IPS DF 19.7 (cell line): Measurements from ENCODE around the gene HNRNPU.

Experiments used
- DNase-seq: peaks from one replicate; pipeline ENCODE4 v3.0.0-alpha.2; 2013; ENCODE audit warnings: low read depth, low spot score

HNRNPU gene

DNA sequence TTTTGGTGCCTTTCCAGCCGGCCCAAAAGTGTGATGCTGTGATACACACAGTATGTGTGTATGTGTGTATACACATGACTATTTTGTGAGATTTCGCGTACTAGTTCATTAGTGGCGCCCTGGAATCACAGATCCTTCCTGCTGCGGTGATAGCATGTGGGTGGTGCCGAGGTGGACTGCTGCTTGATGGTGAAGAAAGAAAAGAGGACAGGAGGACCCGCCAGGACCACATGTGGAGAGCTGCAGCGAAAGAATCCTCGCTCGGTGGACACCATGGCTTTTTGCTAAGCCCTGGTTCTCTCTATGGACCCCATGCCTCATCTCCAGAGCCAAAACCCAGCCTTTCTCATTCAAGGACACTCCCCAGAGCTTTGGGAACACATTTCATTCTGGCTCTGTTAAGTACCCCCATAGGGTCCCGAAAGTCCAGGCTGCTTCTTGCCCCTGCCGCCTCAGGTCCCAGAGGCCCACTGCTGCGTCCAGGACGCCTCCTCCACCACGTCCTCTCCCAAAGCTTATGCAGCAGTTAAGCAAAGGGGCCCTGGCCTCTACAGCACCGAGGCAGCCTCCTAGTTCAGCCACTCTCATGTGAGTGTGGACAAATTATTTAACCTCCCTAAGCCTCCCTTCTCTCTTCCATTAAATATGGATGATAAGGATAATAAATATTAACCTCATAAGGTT is 61.6 kb downstream of the HNRNPU start:
- no peak for DNase-seq

DNA sequence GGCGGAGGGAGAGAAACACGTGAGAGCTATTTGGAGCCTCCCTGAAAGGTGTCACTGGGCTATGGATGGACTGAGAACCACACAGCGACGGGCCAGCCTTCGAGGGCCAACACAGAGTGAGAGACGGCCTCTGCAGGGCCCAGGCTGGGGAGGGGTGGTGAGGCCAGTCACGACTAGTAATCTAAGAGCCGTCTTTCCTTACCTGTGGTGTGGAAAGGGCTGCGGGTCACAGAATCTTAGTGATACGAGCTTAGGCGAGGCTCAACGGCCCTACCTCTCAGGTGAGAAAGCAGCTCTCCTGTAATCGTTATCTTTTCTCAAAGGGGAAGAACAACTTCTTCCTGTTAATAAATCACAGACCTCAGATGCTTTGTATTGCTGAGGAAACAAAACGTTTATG is 62.3 kb downstream of the HNRNPU start:
- DNase-seq: no peak

DNA sequence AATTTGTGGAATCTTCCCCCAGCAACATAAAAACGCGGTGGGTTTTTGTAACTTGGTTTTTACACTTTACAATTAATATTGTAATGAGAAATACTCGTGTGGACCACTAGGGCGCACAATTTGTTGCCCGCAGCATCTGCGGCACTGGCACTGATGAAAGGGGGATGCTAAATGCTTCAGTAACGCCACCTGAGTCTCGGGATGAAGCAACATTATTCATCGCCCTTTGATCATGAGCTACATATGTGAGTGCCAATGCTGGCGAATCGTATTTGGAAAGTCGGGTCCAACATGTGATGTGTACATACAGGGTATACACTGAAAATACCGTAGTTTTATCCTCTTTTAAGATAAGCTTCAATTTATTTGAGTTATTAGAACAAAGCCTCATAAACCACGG is 63.1 kb downstream of the HNRNPU start:
- no peak for DNase-seq

DNA sequence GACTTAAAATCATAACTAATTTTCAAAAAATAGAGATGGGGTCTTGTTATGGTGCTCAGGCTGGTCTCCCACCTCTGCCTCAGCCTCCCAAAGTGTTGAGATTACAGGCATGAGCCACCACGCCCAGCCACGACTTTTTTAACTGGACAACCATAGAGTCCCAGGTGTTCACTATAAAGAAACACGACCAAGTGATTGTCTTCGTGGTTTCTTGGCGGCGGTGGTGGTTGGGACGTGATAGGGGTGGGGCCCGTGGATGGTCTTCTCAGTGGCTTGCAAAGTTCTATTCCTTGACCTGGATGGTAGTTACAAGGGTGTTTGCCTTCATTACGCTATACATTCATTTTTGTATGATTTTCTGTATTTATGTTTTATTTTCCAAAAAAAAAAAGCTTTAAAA is 63.5 kb downstream of the HNRNPU start:
- no peak for DNase-seq
